HFF-Myc (cell line): Measurements from ENCODE around the gene LTBP1.

ENCODE experiments used
- DNase-seq: peaks from one replicate; pipeline ENCODE4 v3.0.0-alpha.2; 2011; ENCODE audit warnings: low read depth; ENCODE audit errors: extremely low read depth
- H3K4me3 ChIP-seq: replicated peaks from 2 replicates; pipeline ENCODE4 v1.5.1; 2011; ENCODE audit warnings: low read depth, mild to moderate bottlenecking, control low read depth, low read length
- TF ChIP-seq, protein P1 (sequence below): IDR thresholded peaks from 2 replicates; pipeline ENCODE4 v1.5.1; 2012; ENCODE audit warnings: mild to moderate bottlenecking, low read depth, low read length, control low read depth; ENCODE audit errors: missing control alignments

Gene LTBP1

GRCh38 chr2:33221046-33221784 lies 274.5 kb downstream of the LTBP1 start:
- H3K4me3 ChIP-seq: no peak overlapping the region
- DNase-seq: no peak
- TF ChIP-seq, protein P1, sequence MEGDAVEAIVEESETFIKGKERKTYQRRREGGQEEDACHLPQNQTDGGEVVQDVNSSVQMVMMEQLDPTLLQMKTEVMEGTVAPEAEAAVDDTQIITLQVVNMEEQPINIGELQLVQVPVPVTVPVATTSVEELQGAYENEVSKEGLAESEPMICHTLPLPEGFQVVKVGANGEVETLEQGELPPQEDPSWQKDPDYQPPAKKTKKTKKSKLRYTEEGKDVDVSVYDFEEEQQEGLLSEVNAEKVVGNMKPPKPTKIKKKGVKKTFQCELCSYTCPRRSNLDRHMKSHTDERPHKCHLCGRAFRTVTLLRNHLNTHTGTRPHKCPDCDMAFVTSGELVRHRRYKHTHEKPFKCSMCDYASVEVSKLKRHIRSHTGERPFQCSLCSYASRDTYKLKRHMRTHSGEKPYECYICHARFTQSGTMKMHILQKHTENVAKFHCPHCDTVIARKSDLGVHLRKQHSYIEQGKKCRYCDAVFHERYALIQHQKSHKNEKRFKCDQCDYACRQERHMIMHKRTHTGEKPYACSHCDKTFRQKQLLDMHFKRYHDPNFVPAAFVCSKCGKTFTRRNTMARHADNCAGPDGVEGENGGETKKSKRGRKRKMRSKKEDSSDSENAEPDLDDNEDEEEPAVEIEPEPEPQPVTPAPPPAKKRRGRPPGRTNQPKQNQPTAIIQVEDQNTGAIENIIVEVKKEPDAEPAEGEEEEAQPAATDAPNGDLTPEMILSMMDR: no peak

DNA sequence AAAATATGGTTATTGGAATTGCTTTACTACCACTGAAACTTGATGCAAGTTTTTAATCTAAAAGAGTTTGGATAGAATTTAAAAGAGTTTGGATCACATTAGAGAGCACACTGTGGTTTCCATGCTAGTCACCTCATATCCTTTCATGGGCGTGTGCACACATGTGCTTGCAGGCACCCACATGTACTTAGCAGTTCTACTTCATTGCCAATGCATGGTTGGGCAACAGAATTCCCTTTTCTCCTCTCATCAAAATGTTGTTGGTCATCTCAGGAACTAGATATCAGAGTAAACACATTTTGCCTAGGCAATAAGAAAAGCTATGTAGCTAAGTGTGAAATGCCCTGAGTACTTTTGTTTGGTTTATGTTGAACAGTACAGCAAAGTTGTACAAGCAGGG lies 275.6 kb downstream of the LTBP1 start:
- no peak for DNase-seq
- H3K4me3 ChIP-seq: no peak overlapping the region
- TF ChIP-seq, protein P1: no peak

DNA sequence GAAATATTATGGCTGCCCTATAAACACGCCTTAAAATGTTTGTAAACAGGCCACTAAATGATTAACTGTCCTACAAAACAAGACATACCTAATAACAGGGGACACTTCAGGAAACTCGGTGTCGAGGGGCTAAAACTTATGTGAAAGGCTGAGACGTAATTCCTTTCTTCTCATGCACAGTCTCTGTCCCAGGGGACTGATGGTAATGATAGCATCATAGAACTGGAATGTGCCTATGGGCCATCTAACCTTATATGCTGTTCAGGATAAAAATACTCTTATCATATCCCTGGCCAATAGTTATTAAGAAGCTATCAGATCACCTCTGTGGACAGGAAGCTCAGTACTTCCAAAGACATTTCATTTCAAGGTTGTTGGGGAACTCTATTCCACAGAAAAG lies 277.1 kb downstream of the LTBP1 start:
- DNase-seq: no peak
- H3K4me3 ChIP-seq: no peak overlapping the region
- TF ChIP-seq, protein P1: no peak

DNA sequence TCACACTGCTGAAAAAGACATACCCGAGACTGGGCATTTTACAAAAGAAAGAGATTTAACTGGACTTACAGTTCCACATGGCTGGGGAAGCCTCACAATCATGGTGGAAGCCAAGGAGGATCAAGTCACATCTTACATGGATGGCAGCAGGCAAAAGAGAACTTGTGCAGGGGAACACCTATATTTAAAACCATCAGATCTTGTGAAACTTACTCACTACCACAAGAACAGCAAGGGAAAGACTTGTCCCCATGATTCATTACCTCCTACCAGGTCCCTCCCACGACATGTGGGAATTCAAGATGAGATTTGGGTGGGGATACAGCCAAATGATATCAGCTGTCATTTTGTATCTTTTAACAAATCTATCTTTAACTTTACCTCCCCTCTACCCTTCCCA lies 278.6 kb downstream of the LTBP1 start:
- no peak overlapping the region for H3K4me3 ChIP-seq
- TF ChIP-seq, protein P1: no peak
- no peak for DNase-seq

- TF ChIP-seq, protein P1: no peak
- DNase-seq: no peak
- no peak overlapping the region for H3K4me3 ChIP-seq
Observed at GRCh38 chr2:33226546-33226945, 279.8 kb downstream of the LTBP1 start.

DNA sequence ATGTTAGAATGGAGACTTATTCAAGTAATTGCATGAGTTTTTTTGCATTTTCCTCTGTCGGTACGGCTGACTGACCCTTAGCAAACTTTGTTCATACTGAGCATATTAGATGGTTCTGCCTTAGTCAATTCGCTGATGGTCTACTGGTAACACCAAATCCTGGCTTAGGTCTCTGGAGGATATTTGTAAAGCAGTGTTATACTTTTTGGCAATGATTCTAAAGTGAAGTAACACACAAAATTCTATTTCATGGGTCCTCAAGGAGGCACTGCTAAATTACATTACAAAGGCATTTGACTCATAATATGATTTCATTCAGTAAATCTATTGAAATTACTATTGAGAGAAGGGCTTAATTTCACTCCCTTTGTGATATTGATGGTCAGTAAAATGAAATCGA lies 282.9 kb downstream of the LTBP1 start:
- no peak for DNase-seq
- no peak overlapping the region for H3K4me3 ChIP-seq
- TF ChIP-seq, protein P1: no peak

DNA sequence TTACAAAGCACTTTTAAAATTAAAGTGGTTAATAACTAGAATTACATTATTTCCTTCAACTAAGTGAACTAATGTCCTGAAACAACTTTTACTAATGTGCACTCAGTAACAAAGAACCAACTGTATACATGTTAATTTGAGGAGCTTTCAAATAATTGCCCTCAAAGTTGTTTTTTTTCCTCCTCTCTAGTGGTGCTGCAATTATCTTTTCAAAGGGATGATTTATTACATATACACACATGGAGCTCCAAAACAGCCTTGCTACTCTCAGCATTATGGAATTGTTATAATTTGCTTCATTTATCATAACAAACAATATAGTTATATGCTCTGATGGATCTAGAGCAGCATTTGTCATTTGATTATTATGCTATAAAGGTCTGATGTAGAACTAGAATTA lies 283.4 kb downstream of the LTBP1 start:
- H3K4me3 ChIP-seq: no peak overlapping the region
- no peak for DNase-seq
- TF ChIP-seq, protein P1: no peak
